Caco-2 (cell line): ENCODE measurements around the gene SHROOM3. TPM values are rescaled to one million over a fixed set of nuclear protein-coding genes. Genes with fewer than 3 reads are reported as not detected.

Source experiments
- BruUV-seq: library from RNA; stranded (reverse); fragments of 400-500 nt; replicated peaks from 2 replicates; lab custom pipeline; 2021; lab: Mats Ljungman, UMichigan
- CTCF ChIA-PET: fragments of 300-600 bp; sonication (Branson Sonifier 250); formaldehyde crosslinking; loops from one replicate; lab custom pipeline; 2022; ENCODE audit warnings: antibody characterized with exemption; lab: Charles Lee
- POLR2A ChIA-PET: fragments of 300-600 bp; sonication (Branson Sonifier 250); formaldehyde crosslinking; loops from one replicate; lab custom pipeline; 2022; ENCODE audit warnings: antibody characterized with exemption; lab: Charles Lee
- DNase-seq, 2 experiments: peaks; one replicate each; pipeline versions ENCODE4 v3.0.0 to v3.0.0-alpha.2; 2020 to 2022
- H3K27me3 ChIP-seq: replicated peaks from 2 replicates; pipeline ENCODE4 v1.6.0; 2011; ENCODE audit warnings: low read length; ENCODE audit not compliant: control insufficient read depth, insufficient read depth
- H3K36me3 ChIP-seq: 2 replicates; pipeline ENCODE4 v1.5.1; 2011; ENCODE audit warnings: low read length; ENCODE audit not compliant: control insufficient read depth, insufficient read depth
- H3K4me1 ChIP-seq: fragments of 250-450 bp; sonication (Bioruptor Pico); 2 replicates; pipeline ENCODE4 v1.5.1; 2020; ENCODE audit warnings: mild to moderate bottlenecking
- H3K4me3 ChIP-seq: 2 replicates; pipeline ENCODE4 v1.5.1; 2011; ENCODE audit warnings: low read depth, mild to moderate bottlenecking, control low read depth, low read length
- H3K9me3 ChIP-seq: fragments of 250-450 bp; sonication (Bioruptor Pico); 2 replicates; pipeline ENCODE4 v1.5.1; 2020; ENCODE audit warnings: mild to moderate bottlenecking, moderate library complexity
- H3K27ac Mint-ChIP-seq: one replicate; pipeline ENCODE4 v1.8.0; 2022; ENCODE audit warnings: mixed read lengths; ENCODE audit not compliant: unreplicated experiment
- H3K27me3 Mint-ChIP-seq: one replicate; pipeline ENCODE4 v1.8.0; 2022; ENCODE audit warnings: mixed read lengths; ENCODE audit not compliant: insufficient read depth, unreplicated experiment
- H3K36me3 Mint-ChIP-seq: one replicate; pipeline ENCODE4 v1.8.0; 2022; ENCODE audit warnings: mild to moderate bottlenecking, mixed read lengths; ENCODE audit not compliant: insufficient read depth, unreplicated experiment
- H3K4me1 Mint-ChIP-seq: one replicate; pipeline ENCODE4 v1.8.0; 2022; ENCODE audit warnings: low read depth, mixed read lengths; ENCODE audit not compliant: unreplicated experiment
- H3K4me3 Mint-ChIP-seq: one replicate; pipeline ENCODE4 v1.8.0; 2022; ENCODE audit warnings: mild to moderate bottlenecking, moderate library complexity, mixed read lengths; ENCODE audit not compliant: unreplicated experiment
- H3K9me3 Mint-ChIP-seq: one replicate; pipeline ENCODE4 v1.8.0; 2022; ENCODE audit warnings: mixed read lengths; ENCODE audit not compliant: unreplicated experiment
- CTCF ChIP-seq, 2 experiments: fragments of 200-600 bp in 1 of 2; IDR thresholded peaks; 1 replicate in 1 of 2; 2 replicates in 1 of 2; pipeline versions ENCODE4 v1.5.1 to v1.8.0; 2011 to 2022; ENCODE audit warnings: antibody characterized with exemption in 1 of 2, control low read depth in 1 of 2, inconsistent platforms in 1 of 2, low read depth in 1 of 2, low read length in 1 of 2, mild to moderate bottlenecking in 1 of 2, moderate library complexity in 1 of 2; ENCODE audit not compliant: insufficient read depth in 1 of 2, severe bottlenecking in 1 of 2, unreplicated experiment in 1 of 2
- intact Hi-C: fragments of 100-400 bp; cut with micrococcal nuclease; formaldehyde crosslinking; loops from one replicate; pipeline ENCODE4 v1.10.0; 2022; ENCODE audit not compliant: unreplicated experiment
- total RNA-seq: library from RNA; stranded (reverse); gene quantifications from 2 replicates; pipeline ENCODE4 v1.2.3, GENCODE V29; 2022

Gene SHROOM3
- total RNA-seq, 1 experiment from 2014 or later: 16.3 TPM

DNA sequence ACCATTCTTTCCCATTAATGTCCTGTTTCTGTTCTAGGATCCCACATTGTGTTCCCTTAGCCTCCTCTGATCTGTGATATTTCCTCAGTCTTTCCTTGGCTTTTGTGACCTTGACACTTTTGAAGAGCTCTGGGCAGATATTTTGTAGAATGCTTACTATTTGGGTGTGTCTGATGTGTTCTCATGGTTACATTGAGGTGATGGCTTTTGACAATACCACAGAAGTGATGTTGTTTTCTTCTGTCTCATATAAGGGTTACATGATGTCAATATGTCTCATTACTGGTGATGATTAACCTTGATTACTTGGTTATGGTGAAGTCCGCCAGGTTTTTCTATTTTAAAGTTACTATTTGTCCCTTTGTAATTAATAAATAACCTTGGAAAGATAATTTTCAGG lies 279.2 kb downstream of the SHROOM3 start:
- no peak overlapping the region for H3K4me3 Mint-ChIP-seq
- ChIA-PET CTCF (no interaction called here), POLR2A (no interaction called here)
- H3K9me3 Mint-ChIP-seq: no peaks in the 10 kb centered on the region
- peaks cover 30% of the 10 kb centered on the region for H3K4me1 Mint-ChIP-seq
- no peak overlapping the region for H3K4me3 ChIP-seq
- H3K27me3 Mint-ChIP-seq: no peaks in the 10 kb centered on the region
- peaks cover 1% of the 10 kb centered on the region; the same call in 1 of the 2 replicates for H3K36me3 ChIP-seq
- no peak for TF ChIP-seq CTCF (IDR thresholded peaks at IDR 0.05; ENCODE audit: insufficient read depth in 1 of 2, low read depth in 1 of 2, low read length in 1 of 2, severe bottlenecking in 1 of 2, unreplicated experiment in 1 of 2)
- H3K27ac Mint-ChIP-seq: no peak overlapping the region
- no TSS peak for BruUV-seq
- H3K27me3 ChIP-seq: no peaks in the 10 kb centered on the region
- H3K36me3 Mint-ChIP-seq: peaks cover 18% of the 10 kb centered on the region
- H3K4me1 ChIP-seq: peaks cover 24% of the 10 kb centered on the region
- no peaks in the 10 kb centered on the region for H3K9me3 ChIP-seq
- intact Hi-C loops: no loop called here
- no peak for DNase-seq

- Mint-ChIP-seq H3K36me3 (peaks cover 12% of the 10 kb centered on the region), H3K4me1 (peaks cover 30% of the 10 kb centered on the region), H3K27ac (no peak overlapping the region), H3K4me3 (no peak overlapping the region), H3K27me3 (no peaks in the 10 kb centered on the region), H3K9me3 (no peaks in the 10 kb centered on the region)
- Histone ChIP-seq H3K4me1 (peaks cover 24% of the 10 kb centered on the region), H3K27me3 (no peaks in the 10 kb centered on the region), H3K9me3 (no peaks in the 10 kb centered on the region), H3K4me3 (no peak overlapping the region), H3K36me3 (peaks cover 1% of the 10 kb centered on the region; the same call in 1 of the 2 replicates)
- TF ChIP-seq CTCF (IDR thresholded peaks at IDR 0.05; ENCODE audit: insufficient read depth in 1 of 2, low read depth in 1 of 2, low read length in 1 of 2, severe bottlenecking in 1 of 2, unreplicated experiment in 1 of 2): no peak
- intact Hi-C loops: no loop called here
- ChIA-PET CTCF (no interaction called here), POLR2A (no interaction called here)
- BruUV-seq: no TSS peak
- no peak for DNase-seq
Observed at GRCh38 chr4:76716020-76716419, 281.0 kb downstream of the SHROOM3 start.

GRCh38 chr4:76716658-76717057 lies 281.6 kb downstream of the SHROOM3 start:
- H3K27me3 ChIP-seq: no peaks in the 10 kb centered on the region
- Mint-ChIP-seq H3K4me3 (no peak overlapping the region), H3K9me3 (no peaks in the 10 kb centered on the region), H3K36me3 (peaks cover 12% of the 10 kb centered on the region), H3K27me3 (no peaks in the 10 kb centered on the region), H3K4me1 (peaks cover 30% of the 10 kb centered on the region), H3K27ac (no peak overlapping the region)
- no TSS peak for BruUV-seq
- ChIA-PET POLR2A (no interaction called here), CTCF (no interaction called here)
- peaks cover 1% of the 10 kb centered on the region; the same call in 1 of the 2 replicates for H3K36me3 ChIP-seq
- no peak for DNase-seq
- peaks cover 24% of the 10 kb centered on the region for H3K4me1 ChIP-seq
- H3K9me3 ChIP-seq: no peaks in the 10 kb centered on the region
- no peak overlapping the region for H3K4me3 ChIP-seq
- intact Hi-C loops: no loop called here
- no peak for TF ChIP-seq CTCF (IDR thresholded peaks at IDR 0.05; ENCODE audit: insufficient read depth in 1 of 2, low read depth in 1 of 2, low read length in 1 of 2, severe bottlenecking in 1 of 2, unreplicated experiment in 1 of 2)
